Neural cell (in vitro differentiated cells): ENCODE results near the gene IFT122.

ENCODE experiments used
- EZH2 ChIP-seq: fragments of 200-600, 300-800 bp; shearing (Covaris generic), sonication (generic); IDR thresholded peaks from 2 replicates; pipeline ENCODE4 v1.6.1; 2014; ENCODE audit warnings: antibody characterized with exemption, low read length, borderline replicate concordance, mild to moderate bottlenecking; ENCODE audit not compliant: insufficient read depth, poor library complexity, severe bottlenecking
- POLR2AphosphoS5 ChIP-seq: IDR thresholded peaks from 2 replicates; pipeline ENCODE4 v1.6.1; 2012
- RAD21 ChIP-seq: fragments of 450-650 bp; conservative IDR thresholded peaks from 2 replicates; pipeline ENCODE4 v1.6.1; 2014; ENCODE audit warnings: antibody characterized with exemption, mild to moderate bottlenecking, moderate library complexity
- TAF1 ChIP-seq: IDR thresholded peaks from 2 replicates; pipeline ENCODE4 v1.6.1; 2012; ENCODE audit warnings: low read depth
- TF ChIP-seq, protein P1 (sequence below): fragments of 450-650 bp; IDR thresholded peaks from 2 replicates; pipeline ENCODE4 v1.5.1; 2014; ENCODE audit warnings: antibody characterized with exemption, mild to moderate bottlenecking, moderate library complexity; ENCODE audit not compliant: poor library complexity, severe bottlenecking

DNA sequence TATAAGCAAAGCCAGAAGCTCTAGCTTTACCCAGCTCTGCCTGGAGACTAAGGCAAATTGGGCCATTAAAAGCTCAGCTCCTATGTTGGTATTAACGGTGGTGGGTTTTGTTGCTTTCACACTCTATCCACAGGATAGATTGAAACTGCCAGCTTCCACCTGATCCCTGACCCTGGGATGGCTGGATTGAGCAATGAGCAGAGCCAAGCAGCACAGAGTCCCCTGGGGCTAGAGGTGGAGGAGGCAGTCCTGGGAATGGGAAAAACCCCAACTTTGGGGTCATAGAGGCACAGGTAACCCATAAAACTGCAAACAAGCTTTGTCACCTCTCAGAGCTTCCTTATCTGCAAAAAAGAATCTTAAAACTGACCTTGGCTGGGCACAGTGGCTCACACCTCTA lies 95.1 kb downstream of the IFT122 start:
- TF ChIP-seq, protein P1, sequence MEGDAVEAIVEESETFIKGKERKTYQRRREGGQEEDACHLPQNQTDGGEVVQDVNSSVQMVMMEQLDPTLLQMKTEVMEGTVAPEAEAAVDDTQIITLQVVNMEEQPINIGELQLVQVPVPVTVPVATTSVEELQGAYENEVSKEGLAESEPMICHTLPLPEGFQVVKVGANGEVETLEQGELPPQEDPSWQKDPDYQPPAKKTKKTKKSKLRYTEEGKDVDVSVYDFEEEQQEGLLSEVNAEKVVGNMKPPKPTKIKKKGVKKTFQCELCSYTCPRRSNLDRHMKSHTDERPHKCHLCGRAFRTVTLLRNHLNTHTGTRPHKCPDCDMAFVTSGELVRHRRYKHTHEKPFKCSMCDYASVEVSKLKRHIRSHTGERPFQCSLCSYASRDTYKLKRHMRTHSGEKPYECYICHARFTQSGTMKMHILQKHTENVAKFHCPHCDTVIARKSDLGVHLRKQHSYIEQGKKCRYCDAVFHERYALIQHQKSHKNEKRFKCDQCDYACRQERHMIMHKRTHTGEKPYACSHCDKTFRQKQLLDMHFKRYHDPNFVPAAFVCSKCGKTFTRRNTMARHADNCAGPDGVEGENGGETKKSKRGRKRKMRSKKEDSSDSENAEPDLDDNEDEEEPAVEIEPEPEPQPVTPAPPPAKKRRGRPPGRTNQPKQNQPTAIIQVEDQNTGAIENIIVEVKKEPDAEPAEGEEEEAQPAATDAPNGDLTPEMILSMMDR, result no peak
- no peak for TF ChIP-seq POLR2AphosphoS5
- no peak for TF ChIP-seq RAD21
- no peak for TF ChIP-seq TAF1
- TF ChIP-seq EZH2, result no peak
